Measurements from ENCODE around the gene HDAC10. TPM values are rescaled to one million over a fixed set of nuclear protein-coding genes. Genes with fewer than 3 reads are reported as not detected.

Gene HDAC10
- polyA plus RNA-seq, 1 experiment = 18.2 TPM

GRCh38 chr22:50280022-50280707 is 29.1 kb upstream of the HDAC10 start:
- TF ChIP-seq CTCF (IDR thresholded peaks at IDR 0.05; ENCODE audit: insufficient read depth, low read depth, low read length) = no peak
- Histone ChIP-seq H3K4me3 (ENCODE audit: low read depth, low read length) (no peak overlapping the region), H3K27me3 (ENCODE audit: control insufficient read depth, insufficient read depth, low read length) (no peaks in the 10 kb centered on the region), H3K36me3 (ENCODE audit: control insufficient read depth, insufficient read depth, low read length) (peaks cover 74% of the 10 kb centered on the region)
- no peak for DNase-seq (ENCODE audit: low read depth)
- ChIA-PET POLR2A (no interaction called here), CTCF (interaction anchor here (1.0 to 1.6 kb wide), 5 partner anchors 9 to 62 kb away, joined by 4 to 5 read pairs (median 4); partner anchors contain the start of gene DENND6B)

GRCh38 chr22:50278956-50279619 is 28.0 kb upstream of the HDAC10 start:
- DNase-seq (ENCODE audit: low read depth) = no peak
- Histone ChIP-seq H3K36me3 (ENCODE audit: control insufficient read depth, insufficient read depth, low read length) (peaks cover 79% of the 10 kb centered on the region), H3K27me3 (ENCODE audit: control insufficient read depth, insufficient read depth, low read length) (no peaks in the 10 kb centered on the region), H3K4me3 (ENCODE audit: low read depth, low read length) (no peak overlapping the region)
- POLR2A ChIA-PET = no interaction called here
- CTCF ChIA-PET = interaction anchor here (0.6 to 1.5 kb wide), 3 partner anchors 43 to 63 kb away, joined by 3 to 5 read pairs (median 4); no protein-coding TSS in a partner anchor
- TF ChIP-seq CTCF (IDR thresholded peaks at IDR 0.05; ENCODE audit: insufficient read depth, low read depth, low read length) = no peak

- Histone ChIP-seq H3K4me3 (ENCODE audit: low read depth, low read length) (no peak overlapping the region), H3K27me3 (ENCODE audit: control insufficient read depth, insufficient read depth, low read length) (no peaks in the 10 kb centered on the region), H3K36me3 (ENCODE audit: control insufficient read depth, insufficient read depth, low read length) (peaks cover 76% of the 10 kb centered on the region)
- ChIA-PET POLR2A (no interaction called here), CTCF (interaction anchor here (0.8 kb wide), 1 partner anchor 49 kb away, joined by 5 read pairs; no protein-coding TSS in a partner anchor)
- no peak for TF ChIP-seq CTCF (IDR thresholded peaks at IDR 0.05; ENCODE audit: insufficient read depth, low read depth, low read length)
- DNase-seq (ENCODE audit: low read depth) = no peak
Observed at GRCh38 chr22:50278461-50278860, 27.4 kb upstream of the HDAC10 start.

- ChIA-PET POLR2A (no interaction called here), CTCF (interaction anchor here (1.0 to 7.1 kb wide), 3 partner anchors 44 to 51 kb away, joined by 3 to 78 read pairs (median 8); partner anchors contain the start of gene DENND6B)
- no peak for TF ChIP-seq CTCF (IDR thresholded peaks at IDR 0.05; ENCODE audit: insufficient read depth, low read depth, low read length)
- Histone ChIP-seq H3K27me3 (ENCODE audit: control insufficient read depth, insufficient read depth, low read length) (no peaks in the 10 kb centered on the region), H3K4me3 (ENCODE audit: low read depth, low read length) (no peak overlapping the region), H3K36me3 (ENCODE audit: control insufficient read depth, insufficient read depth, low read length) (peaks cover 70% of the 10 kb centered on the region)
- no peak for DNase-seq (ENCODE audit: low read depth)
Observed at GRCh38 chr22:50277761-50278160, 26.7 kb upstream of the HDAC10 start.

GRCh38 chr22:50276143-50276542 is 25.1 kb upstream of the HDAC10 start:
- TF ChIP-seq CTCF (IDR thresholded peaks at IDR 0.05; ENCODE audit: insufficient read depth, low read depth, low read length) = peak; percentile 48
- Histone ChIP-seq H3K4me3 (ENCODE audit: low read depth, low read length) (no peak overlapping the region), H3K27me3 (ENCODE audit: control insufficient read depth, insufficient read depth, low read length) (no peaks in the 10 kb centered on the region), H3K36me3 (ENCODE audit: control insufficient read depth, insufficient read depth, low read length) (peaks cover 56% of the 10 kb centered on the region)
- DNase-seq (ENCODE audit: low read depth) = no peak
- POLR2A ChIA-PET = no interaction called here
- CTCF ChIA-PET = interaction anchor here (0.6 to 7.1 kb wide), 19 partner anchors 9 to 148 kb away, joined by 3 to 78 read pairs (median 6); partner anchors contain the start of genes DENND6B, MAPK12 and PLXNB2

Measured in BJ (cell line).